ENCODE data around the gene CSNK1G2.

DNA sequence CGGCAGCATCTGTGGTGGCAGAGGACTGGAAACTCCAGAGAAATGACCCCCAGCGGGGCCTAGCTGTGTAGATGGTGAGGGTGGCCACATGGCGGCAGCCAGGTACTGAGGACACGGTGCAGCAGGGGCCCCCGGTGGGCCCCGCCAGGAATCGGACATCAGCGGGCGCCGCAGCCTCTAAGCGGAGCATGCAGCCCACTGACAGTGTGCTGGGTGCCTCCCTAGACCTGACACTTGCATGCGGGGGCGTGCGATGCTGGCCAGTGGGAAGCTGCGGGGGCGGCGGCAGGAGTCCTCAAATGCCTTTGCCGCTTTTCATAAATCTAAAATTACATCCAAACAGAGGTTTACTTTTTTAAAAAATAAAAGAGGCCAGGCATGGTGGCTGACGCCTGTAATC is 19.6 kb upstream of the CSNK1G2 start:
- TF ChIP-seq SPI1 (IDR thresholded peaks at IDR 0.05; ENCODE audit: low read depth, low read length) (no peak), POLR2A (IDR thresholded peaks at IDR 0.05; ENCODE audit: low read depth, low read length) (no peak), TAF1 (IDR thresholded peaks at IDR 0.05; ENCODE audit: low read depth, low read length) (no peak)

All from GM12891 (cell line).